ENCODE results near the gene ANGPTL2. TPM values are rescaled to one million over a fixed set of nuclear protein-coding genes. Genes with fewer than 3 reads are reported as not detected.

The ANGPTL2 gene
- total RNA-seq, 1 experiment from 2014 or later: 0.20 TPM

DNA sequence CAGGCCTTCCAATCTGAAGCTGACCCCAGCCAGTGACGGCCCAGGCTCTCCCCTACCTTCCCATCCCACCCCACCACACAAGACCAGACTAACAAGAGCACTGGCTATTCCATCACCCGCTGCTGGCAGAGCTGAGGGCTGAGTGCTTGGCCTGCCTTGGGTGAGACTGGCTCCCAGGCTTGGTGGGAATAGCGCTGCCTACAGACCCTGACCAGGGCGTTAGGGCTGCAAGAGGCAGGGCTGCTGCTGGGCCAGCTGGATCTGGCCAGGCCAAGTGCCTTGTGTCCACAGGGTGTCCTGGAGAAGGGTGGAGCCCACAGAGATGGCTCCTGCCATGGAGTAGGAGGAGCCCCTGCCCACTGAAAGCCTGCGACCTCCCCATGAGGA lies 31.6 kb upstream of the ANGPTL2 start:
- ATAC-seq (no peak), DNase-seq (ENCODE audit: low read depth, low spot score) (no peak)
- no peak overlapping the region for H3K9ac ChIP-seq (ENCODE audit: low read length)
- H3K27ac ChIP-seq (ENCODE audit: low read depth, low read length): no peak overlapping the region
- no peak overlapping the region for H3K4me2 ChIP-seq (ENCODE audit: low read length)
- no TSS peak for BruUV-seq (replicated peaks)
- H3K4me3 ChIP-seq (replicated peaks in 1 of 2; ENCODE audit: low read depth in 1 of 2, low read length in 2 of 2): no peak overlapping the region
- no peak overlapping the region for H2AFZ ChIP-seq (ENCODE audit: low read depth, low read length, poor library complexity, severe bottlenecking)
- no peaks in the 10 kb centered on the region for H3K36me3 ChIP-seq (ENCODE audit: control insufficient read depth in 1 of 2, insufficient read depth in 2 of 2, low read length in 2 of 2)
- H3K4me1 ChIP-seq (ENCODE audit: control insufficient read depth in 1 of 2, insufficient read depth in 2 of 2, low read length in 2 of 2): peaks cover 1 to 4% of the 10 kb centered on the region in 2 experiments; a peak in 3 of 4 replicates
- H3K9me3 ChIP-seq (ENCODE audit: control insufficient read depth in 1 of 2, insufficient read depth in 1 of 2, low read depth in 1 of 2, low read length in 2 of 2): no peaks in the 10 kb centered on the region
- TF ChIP-seq, protein P1, sequence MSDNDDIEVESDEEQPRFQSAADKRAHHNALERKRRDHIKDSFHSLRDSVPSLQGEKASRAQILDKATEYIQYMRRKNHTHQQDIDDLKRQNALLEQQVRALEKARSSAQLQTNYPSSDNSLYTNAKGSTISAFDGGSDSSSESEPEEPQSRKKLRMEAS (IDR thresholded peaks at IDR 0.05): no peak
- TF ChIP-seq POLR2AphosphoS5 (IDR thresholded peaks at IDR 0.05; ENCODE audit: low read depth, low read length) (no peak), ZNF274 (IDR thresholded peaks at IDR 0.05; ENCODE audit: low read depth, low read length) (no peak), EGR1 (IDR thresholded peaks at IDR 0.05; ENCODE audit: low read depth) (no peak), JUND (IDR thresholded peaks at IDR 0.05) (no peak), SP1 (IDR thresholded peaks at IDR 0.05; ENCODE audit: low read depth) (no peak), SRF (IDR thresholded peaks at IDR 0.05; ENCODE audit: low read depth) (no peak), FOSL1 (IDR thresholded peaks at IDR 0.05; ENCODE audit: low read depth) (no peak), CBX3 (IDR thresholded peaks at IDR 0.05; ENCODE audit: low read depth) (no peak), ELF1 (IDR thresholded peaks at IDR 0.05; ENCODE audit: borderline replicate concordance, low read depth) (no peak), EZH2 (IDR thresholded peaks at IDR 0.05) (no peak), YY1 (IDR thresholded peaks at IDR 0.05; ENCODE audit: extremely low read depth, insufficient replicate concordance, low read depth, low read length) (no peak), POLR2A (IDR thresholded peaks at IDR 0.05; ENCODE audit: borderline replicate concordance, extremely low read depth, insufficient read depth, insufficient read length) (no peak), EZH2phosphoT487 (IDR thresholded peaks at IDR 0.05; ENCODE audit: borderline replicate concordance) (no peak)
- TF ChIP-seq, protein P2, sequence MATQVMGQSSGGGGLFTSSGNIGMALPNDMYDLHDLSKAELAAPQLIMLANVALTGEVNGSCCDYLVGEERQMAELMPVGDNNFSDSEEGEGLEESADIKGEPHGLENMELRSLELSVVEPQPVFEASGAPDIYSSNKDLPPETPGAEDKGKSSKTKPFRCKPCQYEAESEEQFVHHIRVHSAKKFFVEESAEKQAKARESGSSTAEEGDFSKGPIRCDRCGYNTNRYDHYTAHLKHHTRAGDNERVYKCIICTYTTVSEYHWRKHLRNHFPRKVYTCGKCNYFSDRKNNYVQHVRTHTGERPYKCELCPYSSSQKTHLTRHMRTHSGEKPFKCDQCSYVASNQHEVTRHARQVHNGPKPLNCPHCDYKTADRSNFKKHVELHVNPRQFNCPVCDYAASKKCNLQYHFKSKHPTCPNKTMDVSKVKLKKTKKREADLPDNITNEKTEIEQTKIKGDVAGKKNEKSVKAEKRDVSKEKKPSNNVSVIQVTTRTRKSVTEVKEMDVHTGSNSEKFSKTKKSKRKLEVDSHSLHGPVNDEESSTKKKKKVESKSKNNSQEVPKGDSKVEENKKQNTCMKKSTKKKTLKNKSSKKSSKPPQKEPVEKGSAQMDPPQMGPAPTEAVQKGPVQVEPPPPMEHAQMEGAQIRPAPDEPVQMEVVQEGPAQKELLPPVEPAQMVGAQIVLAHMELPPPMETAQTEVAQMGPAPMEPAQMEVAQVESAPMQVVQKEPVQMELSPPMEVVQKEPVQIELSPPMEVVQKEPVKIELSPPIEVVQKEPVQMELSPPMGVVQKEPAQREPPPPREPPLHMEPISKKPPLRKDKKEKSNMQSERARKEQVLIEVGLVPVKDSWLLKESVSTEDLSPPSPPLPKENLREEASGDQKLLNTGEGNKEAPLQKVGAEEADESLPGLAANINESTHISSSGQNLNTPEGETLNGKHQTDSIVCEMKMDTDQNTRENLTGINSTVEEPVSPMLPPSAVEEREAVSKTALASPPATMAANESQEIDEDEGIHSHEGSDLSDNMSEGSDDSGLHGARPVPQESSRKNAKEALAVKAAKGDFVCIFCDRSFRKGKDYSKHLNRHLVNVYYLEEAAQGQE (IDR thresholded peaks at IDR 0.05; ENCODE audit: low read depth): no peak
- TF ChIP-seq, protein P3, sequence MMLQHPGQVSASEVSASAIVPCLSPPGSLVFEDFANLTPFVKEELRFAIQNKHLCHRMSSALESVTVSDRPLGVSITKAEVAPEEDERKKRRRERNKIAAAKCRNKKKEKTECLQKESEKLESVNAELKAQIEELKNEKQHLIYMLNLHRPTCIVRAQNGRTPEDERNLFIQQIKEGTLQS (IDR thresholded peaks at IDR 0.05): no peak
- no peaks in the 10 kb centered on the region for H4K20me1 ChIP-seq (ENCODE audit: insufficient read depth)
- ChIA-PET RAD21 (ENCODE audit: low non-redundant PET in 1 of 2, low total read pairs in 2 of 2, uncharacterized antibody in 2 of 2, unreplicated experiment in 2 of 2) (no interaction called here), CTCF (no interaction called here), POLR2A (no interaction called here)
- no peaks in the 10 kb centered on the region for H3K9me2 ChIP-seq (ENCODE audit: insufficient read depth)
- no peaks in the 10 kb centered on the region for H3K79me2 ChIP-seq (ENCODE audit: insufficient read depth, low read length)
- intact Hi-C loops (cut with micrococcal nuclease): no loop called here
- H3K27me3 ChIP-seq (ENCODE audit: insufficient read depth, low read length): no peaks in the 10 kb centered on the region

Data from HCT116 (cell line).